ENCODE data around the gene CSTPP1.
"Not testable (repeated sequence)": the region's sequence is repeated elsewhere in the genome, so short reads cannot be mapped to it uniquely, and the experiment has no call there.

CSTPP1 gene

GRCh38 chr11:47071791-47072261, 135.3 kb downstream of the CSTPP1 start:
- Histone ChIP-seq H3K9ac (no peak overlapping the region), H3K4me1 (ENCODE audit: low read depth, poor library complexity, severe bottlenecking) (no peaks in the 10 kb centered on the region), H3K4me2 (no peak overlapping the region), H3K27me3 (ENCODE audit: insufficient read depth, low read depth) (no peaks in the 10 kb centered on the region), H3K4me3 (IDR thresholded peaks at IDR 0.05; ENCODE audit: insufficient read depth, low read depth, low read length) (no peak overlapping the region), H3K27ac (no peak overlapping the region), H2AFZ (ENCODE audit: low read depth) (no peak overlapping the region), H3K79me2 (ENCODE audit: insufficient read depth, low read depth) (no peaks in the 10 kb centered on the region), H4K20me1 (ENCODE audit: insufficient read depth) (no peaks in the 10 kb centered on the region), H3K36me3 (ENCODE audit: insufficient read depth) (no peaks in the 10 kb centered on the region)
- no peak for TF ChIP-seq CTCF (conservative IDR thresholded peaks at IDR 0.05; ENCODE audit: low read depth, low read length)

GRCh38 chr11:47078751-47079521, 142.4 kb downstream of the CSTPP1 start:
- H3K36me3 ChIP-seq (ENCODE audit: insufficient read depth), result no peaks in the 10 kb centered on the region
- H3K4me3 ChIP-seq (IDR thresholded peaks at IDR 0.05; ENCODE audit: insufficient read depth, low read depth, low read length), result no peak overlapping the region
- no peak overlapping the region for H2AFZ ChIP-seq (ENCODE audit: low read depth)
- H3K4me1 ChIP-seq (ENCODE audit: low read depth, poor library complexity, severe bottlenecking), result no peaks in the 10 kb centered on the region
- TF ChIP-seq CTCF (conservative IDR thresholded peaks at IDR 0.05; ENCODE audit: low read depth, low read length), result no peak
- H4K20me1 ChIP-seq (ENCODE audit: insufficient read depth), result no peaks in the 10 kb centered on the region
- H3K27ac ChIP-seq, result no peak overlapping the region
- H3K79me2 ChIP-seq (ENCODE audit: insufficient read depth, low read depth), result no peaks in the 10 kb centered on the region
- no peak overlapping the region for H3K9ac ChIP-seq
- H3K4me2 ChIP-seq, result no peak overlapping the region
- H3K27me3 ChIP-seq (ENCODE audit: insufficient read depth, low read depth), result no peaks in the 10 kb centered on the region

- H4K20me1 ChIP-seq (ENCODE audit: insufficient read depth); H3K9ac ChIP-seq; H3K27ac ChIP-seq; H3K79me2 ChIP-seq (ENCODE audit: insufficient read depth, low read depth); H3K4me1 ChIP-seq (ENCODE audit: low read depth, poor library complexity, severe bottlenecking); H2AFZ ChIP-seq (ENCODE audit: low read depth); H3K36me3 ChIP-seq (ENCODE audit: insufficient read depth); H3K4me3 ChIP-seq (IDR thresholded peaks at IDR 0.05; ENCODE audit: insufficient read depth, low read depth, low read length); H3K4me2 ChIP-seq; H3K27me3 ChIP-seq (ENCODE audit: insufficient read depth, low read depth): not testable (repeated sequence)
These were observed 144.2 kb downstream of the CSTPP1 start for GRCh38 chr11:47080775-47081174.

- H3K79me2 ChIP-seq (ENCODE audit: insufficient read depth, low read depth), result no peaks in the 10 kb centered on the region
These were observed 147.4 kb downstream of the CSTPP1 start for GRCh38 chr11:47083913-47084312.

More at GRCh38 chr11:47083913-47084312, 147.4 kb downstream of the CSTPP1 start:
- Histone ChIP-seq H3K4me3 (IDR thresholded peaks at IDR 0.05; ENCODE audit: insufficient read depth, low read depth, low read length) (no peak overlapping the region), H3K27ac (no peak overlapping the region), H3K36me3 (ENCODE audit: insufficient read depth) (no peaks in the 10 kb centered on the region), H2AFZ (ENCODE audit: low read depth) (no peak overlapping the region), H3K4me2 (no peak overlapping the region), H3K9ac (no peak overlapping the region), H4K20me1 (ENCODE audit: insufficient read depth) (no peaks in the 10 kb centered on the region), H3K27me3 (ENCODE audit: insufficient read depth, low read depth) (no peaks in the 10 kb centered on the region), H3K4me1 (ENCODE audit: low read depth, poor library complexity, severe bottlenecking) (no peaks in the 10 kb centered on the region)
- no peak for TF ChIP-seq CTCF (conservative IDR thresholded peaks at IDR 0.05; ENCODE audit: low read depth, low read length)

Data from KMS-11 (cell line).